GM18867 (cell line): ENCODE results near the gene WSB2.

ENCODE experiments used
- ATAC-seq: cut with Tn5 transposase; IDR thresholded peaks from one replicate; pipeline ENCODE4 v1.9.1; 2021; ENCODE audit warnings: mild to moderate bottlenecking, moderate library complexity; ENCODE audit not compliant: unreplicated experiment

WSB2 gene

GRCh38 chr12:118063576-118064391, 2.8 kb upstream of the WSB2 start:
- no peak for ATAC-seq

GRCh38 chr12:118061873-118062843, 1.2 kb upstream of the WSB2 start:
- ATAC-seq: no peak

- peak; percentile 31 for ATAC-seq
These were observed 523 bp downstream of the WSB2 start for GRCh38 chr12:118060301-118061010.

- ATAC-seq: no peak
These were observed 1.4 kb downstream of the WSB2 start for GRCh38 chr12:118059341-118060191.

- ATAC-seq: no peak
These were observed 2.1 kb downstream of the WSB2 start for GRCh38 chr12:118058881-118059280.

- ATAC-seq: no peak
These were observed 2.8 kb downstream of the WSB2 start for GRCh38 chr12:118058227-118058626.

GRCh38 chr12:118055865-118056773, 4.9 kb downstream of the WSB2 start:
- ATAC-seq: no peak

- ATAC-seq: peak; percentile 79
These were observed 5.8 kb downstream of the WSB2 start for GRCh38 chr12:118055144-118055557.

- no peak for ATAC-seq
These were observed 7.7 kb downstream of the WSB2 start for GRCh38 chr12:118053071-118053985.

GRCh38 chr12:118052324-118053070, 8.5 kb downstream of the WSB2 start:
- ATAC-seq: no peak

- ATAC-seq: no peak
These were observed 9.7 kb downstream of the WSB2 start for GRCh38 chr12:118050972-118051910.

GRCh38 chr12:118046430-118046829, 14.5 kb downstream of the WSB2 start:
- ATAC-seq: no peak

- no peak for ATAC-seq
These were observed 16.4 kb downstream of the WSB2 start for GRCh38 chr12:118044577-118044976.

GRCh38 chr12:118044075-118044474, 16.9 kb downstream of the WSB2 start:
- no peak for ATAC-seq

- no peak for ATAC-seq
These were observed 18.9 kb downstream of the WSB2 start for GRCh38 chr12:118042091-118042490.

GRCh38 chr12:118038137-118038536, 22.8 kb downstream of the WSB2 start:
- no peak for ATAC-seq
